Measurements from ENCODE around the gene TMBIM1.
"Not testable (repeated sequence)": the region's sequence is repeated elsewhere in the genome, so short reads cannot be mapped to it uniquely, and the experiment has no call there.

The TMBIM1 gene

GRCh38 chr2:218317835-218318234 lies 25.5 kb upstream of the TMBIM1 start:
- no peak for DNase-seq

DNA sequence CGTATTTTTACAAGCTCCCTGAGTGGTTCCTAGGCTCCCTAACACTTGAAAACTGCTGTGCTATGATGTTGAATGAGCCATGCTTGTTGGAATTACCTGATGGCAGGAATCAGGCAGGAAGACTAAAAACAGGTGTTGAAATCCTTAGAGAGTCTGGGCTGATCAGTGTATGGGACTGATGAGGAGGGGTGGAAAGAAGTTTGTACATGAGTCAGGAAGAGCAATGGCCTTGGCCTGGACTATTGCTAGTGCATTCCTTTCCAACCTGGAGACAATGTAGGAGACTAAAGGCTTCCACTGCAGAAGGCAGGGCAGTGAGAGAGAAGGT lies 25.0 kb upstream of the TMBIM1 start:
- DNase-seq, result no peak

GRCh38 chr2:218315397-218315796 lies 23.1 kb upstream of the TMBIM1 start:
- no peak for DNase-seq

DNA sequence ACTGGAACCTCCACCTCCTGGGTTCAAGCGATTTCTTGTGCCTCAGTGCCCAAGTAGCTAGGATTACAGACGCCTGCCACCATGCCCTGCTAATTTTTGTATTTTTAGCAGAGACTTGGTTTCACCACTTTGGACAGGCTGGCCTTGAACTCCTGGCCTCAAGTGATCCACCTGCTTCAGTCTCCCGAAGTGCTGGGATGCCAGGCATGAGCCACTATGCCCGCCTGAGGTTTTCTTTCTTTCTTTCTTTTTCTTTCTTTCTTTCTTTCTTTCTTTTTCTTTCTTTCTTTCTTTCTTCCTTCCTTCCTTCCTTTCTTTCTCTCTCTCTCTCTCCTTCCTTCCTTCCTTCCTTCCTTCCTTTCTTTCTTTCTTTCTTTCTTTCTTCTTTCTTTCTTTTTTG lies 22.5 kb upstream of the TMBIM1 start:
- DNase-seq, result not testable (repeated sequence)

DNA sequence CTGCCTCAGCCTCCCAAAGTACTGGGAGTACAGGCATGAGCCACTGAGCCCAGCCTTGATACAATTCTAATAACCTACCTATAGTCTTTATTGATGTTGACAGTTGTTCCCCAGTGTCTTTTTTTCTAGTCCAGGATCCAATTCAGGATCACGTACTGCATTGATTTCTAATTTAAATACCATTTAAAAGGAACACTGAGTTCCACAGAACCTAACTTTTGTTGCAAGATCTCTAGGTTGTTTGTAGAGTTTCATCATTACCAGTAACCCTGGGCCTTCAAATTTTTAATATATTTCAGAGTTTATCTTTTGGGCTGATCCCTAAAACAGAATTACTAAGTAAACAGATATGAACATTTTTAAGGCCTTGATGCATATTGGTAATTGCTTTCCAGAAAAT lies 21.1 kb upstream of the TMBIM1 start:
- DNase-seq, result no peak

- DNase-seq, result no peak
Measured at GRCh38 chr2:218312267-218312756, 20.0 kb upstream of the TMBIM1 start.

- not testable (repeated sequence) for DNase-seq
Measured at GRCh38 chr2:218311541-218312266, 19.4 kb upstream of the TMBIM1 start.

- DNase-seq, result no peak
Measured at GRCh38 chr2:218310853-218311540, 18.7 kb upstream of the TMBIM1 start.

GRCh38 chr2:218307415-218308090 lies 15.2 kb upstream of the TMBIM1 start:
- DNase-seq, result no peak

DNA sequence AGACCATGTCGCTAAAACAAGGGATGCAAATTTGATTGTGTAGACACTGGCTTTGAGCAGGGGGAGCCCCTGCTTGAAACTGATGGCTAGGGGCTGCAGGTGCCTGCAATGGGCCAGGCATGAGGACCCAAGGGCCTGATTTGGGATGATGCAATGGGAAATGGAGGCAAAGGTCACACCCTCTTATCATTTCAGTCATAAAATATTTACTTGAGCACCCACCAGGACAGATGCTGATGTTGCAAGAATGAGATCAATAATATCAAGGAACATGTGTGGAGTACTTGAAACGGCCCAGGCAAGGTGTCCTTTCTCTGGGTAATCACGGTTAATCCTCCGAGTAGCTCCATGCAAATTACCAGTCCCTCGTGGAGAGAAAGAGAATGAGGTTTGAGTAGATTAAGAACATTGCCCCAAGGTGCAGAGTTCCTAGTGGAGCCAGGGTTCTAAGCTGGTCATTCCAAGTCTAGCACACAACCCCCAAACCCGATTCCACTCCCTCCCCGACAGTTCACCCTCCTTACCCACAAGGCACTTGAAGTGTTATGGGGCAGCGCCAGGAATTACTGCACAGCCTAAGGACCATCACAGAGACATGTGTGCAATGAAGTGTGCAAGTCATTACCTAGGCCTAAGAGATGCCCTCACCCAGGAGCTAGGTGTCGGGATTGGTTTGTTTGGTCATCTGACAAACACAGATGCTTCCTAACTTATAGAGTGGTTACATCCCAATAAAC lies 14.0 kb upstream of the TMBIM1 start:
- DNase-seq, result no peak

- no peak for DNase-seq
Measured at GRCh38 chr2:218305383-218305782, 13.1 kb upstream of the TMBIM1 start.

GRCh38 chr2:218301176-218301819 lies 9.0 kb upstream of the TMBIM1 start:
- DNase-seq, result peak; percentile 77

DNA sequence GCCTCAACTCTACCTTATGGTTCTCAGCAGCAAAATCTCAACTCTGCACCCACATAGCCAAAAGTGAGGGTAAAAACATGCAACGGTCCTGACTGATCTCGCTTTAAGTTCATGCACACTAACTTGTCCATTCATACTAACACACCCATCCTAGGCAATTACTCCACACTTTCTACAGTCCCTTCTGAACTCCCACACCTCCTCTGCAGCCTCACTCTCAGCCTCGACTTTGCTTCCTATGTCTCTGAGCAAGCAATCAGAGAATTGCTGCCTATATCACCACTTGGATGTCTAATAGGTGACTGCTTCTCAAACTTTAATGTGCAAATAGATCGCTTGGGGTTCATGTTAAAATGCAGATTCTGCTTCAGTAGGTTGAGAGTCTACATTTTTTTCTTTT lies 7.8 kb upstream of the TMBIM1 start:
- no peak for DNase-seq

- no peak for DNase-seq
Measured at GRCh38 chr2:218298314-218298875, 6.1 kb upstream of the TMBIM1 start.

- DNase-seq, result no peak
Measured at GRCh38 chr2:218296847-218297246, 4.5 kb upstream of the TMBIM1 start.

DNA sequence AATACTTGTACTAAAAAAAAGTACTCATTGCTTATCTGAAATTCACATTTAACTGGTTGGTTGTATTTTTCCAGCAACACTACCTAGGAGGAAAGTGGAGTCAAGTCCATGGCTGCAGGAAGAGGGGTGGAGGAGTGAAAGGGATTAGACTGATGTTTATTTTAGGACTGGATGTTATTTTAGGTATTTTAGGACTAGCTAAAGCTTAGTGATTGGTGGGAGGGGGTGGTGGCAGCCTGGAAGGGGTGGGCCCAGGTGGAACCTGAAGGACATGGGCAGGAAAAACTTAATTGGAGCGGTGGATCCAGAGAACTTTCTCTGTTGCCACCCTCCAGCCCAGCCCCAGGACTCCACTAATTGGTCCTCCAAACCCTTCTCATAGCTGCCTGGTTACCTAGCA lies 3.9 kb upstream of the TMBIM1 start:
- no peak for DNase-seq

- no peak for DNase-seq
Measured at GRCh38 chr2:218295029-218295428, 2.7 kb upstream of the TMBIM1 start.

DNA sequence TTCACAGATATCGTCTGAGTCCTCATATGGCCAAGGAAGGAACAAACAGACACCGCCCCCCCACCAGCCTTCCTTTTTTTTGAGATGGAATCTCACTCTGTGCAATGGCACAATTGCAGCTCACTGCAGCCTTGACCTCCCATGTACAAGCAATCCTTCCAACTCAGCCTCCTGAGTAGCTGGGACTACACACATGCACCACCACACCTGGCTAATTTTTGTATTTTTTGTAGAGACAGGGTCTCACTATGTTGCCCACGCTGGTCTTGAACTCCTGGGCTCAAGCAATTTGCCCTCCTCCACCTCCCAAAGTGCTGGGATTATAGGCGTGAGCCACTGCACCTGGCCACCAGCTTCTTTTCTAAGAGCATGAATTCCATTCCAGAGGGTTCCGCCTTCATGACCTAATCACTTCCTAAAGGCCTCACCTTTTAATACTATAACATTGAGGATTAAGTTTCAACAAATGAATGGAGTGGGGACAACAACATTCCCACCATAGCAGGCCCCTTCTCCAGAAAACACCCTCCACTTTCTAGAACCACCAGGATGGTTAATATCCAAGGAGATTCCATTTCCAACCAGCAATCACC lies 2.2 kb upstream of the TMBIM1 start:
- DNase-seq, result no peak

- no peak for DNase-seq
Measured at GRCh38 chr2:218293715-218294429, 1.6 kb upstream of the TMBIM1 start.

GRCh38 chr2:218291318-218292047 lies 820 bp downstream of the TMBIM1 start:
- DNase-seq, result no peak

All from stimulated activated CD4-positive, alpha-beta T cell treated with anti-CD3 and anti-CD28 coated beads, Interleukin-12 subunit alpha, Interleukin-12 subunit beta, amount 100 ng/mL, for 4 hours (primary cell).